ENCODE data around the gene THSD4. TPM values are rescaled to one million over a fixed set of nuclear protein-coding genes. Genes with fewer than 3 reads are reported as not detected.

Gene THSD4
- polyA plus RNA-seq, 1 donor (not counting 4 experiments of a cell fraction or from before 2014, with no cell fraction given): 24.5 TPM

DNA sequence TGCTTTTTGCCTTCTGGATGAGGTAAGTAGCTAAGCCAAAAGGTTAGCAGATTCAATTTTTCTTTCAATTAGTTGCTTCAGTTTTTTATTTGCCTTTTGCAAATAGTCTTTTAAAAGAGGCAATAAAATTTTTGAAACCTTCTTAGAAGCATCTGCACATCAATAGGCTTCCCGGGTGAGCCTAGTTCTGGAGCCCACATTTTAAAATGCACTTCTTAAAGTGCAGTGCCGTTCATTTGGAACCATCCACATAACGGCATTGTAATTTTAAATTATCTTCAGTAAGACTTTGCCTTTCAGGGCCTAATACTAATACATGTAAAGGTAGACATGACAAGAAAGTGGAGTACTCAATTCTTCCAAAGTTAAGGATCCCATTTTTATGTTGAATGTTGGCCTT, 269.2 kb downstream of the THSD4 start:
- H2AFZ ChIP-seq (ENCODE audit: control insufficient read depth, low read length): no peak overlapping the region
- H3K36me3 ChIP-seq (ENCODE audit: control insufficient read depth in 2 of 2, extremely low read depth in 1 of 2, insufficient read depth in 2 of 2, low read length in 2 of 2): peaks cover 0 to 4% of the 10 kb centered on the region in 2 experiments
- no peaks in the 10 kb centered on the region for H3K79me2 ChIP-seq (ENCODE audit: control insufficient read depth, insufficient read depth, low read length)
- no peaks in the 10 kb centered on the region for H3K9me3 ChIP-seq (ENCODE audit: control insufficient read depth, low read depth, low read length)
- DNase-seq (ENCODE audit: low read depth, low spot score) (no peak), FAIRE-seq (no peak)
- no peaks in the 10 kb centered on the region for H3K4me1 ChIP-seq (ENCODE audit: control insufficient read depth, extremely low read depth, insufficient read depth, low read length)
- no peak overlapping the region for H3K4me3 ChIP-seq (ENCODE audit: control insufficient read depth in 2 of 3, extremely low read depth in 1 of 3, insufficient read depth in 2 of 3, low read depth in 1 of 3, low read length in 3 of 3)
- H3K27ac ChIP-seq (ENCODE audit: control insufficient read depth, insufficient read depth, low read length): no peak overlapping the region
- TF ChIP-seq EZH2 (IDR thresholded peaks at IDR 0.05; ENCODE audit: low read length) (no peak), CTCF (optimal IDR thresholded peaks at IDR 0.05 in 1 of 3, IDR thresholded peaks at IDR 0.05 in 1 of 3, conservative IDR thresholded peaks at IDR 0.05 in 1 of 3; ENCODE audit: extremely low read depth in 1 of 3, insufficient read depth in 2 of 3, low read length in 3 of 3) (no peak)
- H3K9me1 ChIP-seq (ENCODE audit: control insufficient read depth, extremely low read depth, insufficient read depth, low read length): no peaks in the 10 kb centered on the region
- dilution Hi-C loops (cut with MboI; ENCODE audit: extremely low pct_ligation_motif_present, low sequenced_read_pairs): no loop called here
- no peak overlapping the region for H3K9ac ChIP-seq (ENCODE audit: control insufficient read depth, extremely low read depth, insufficient read depth, low read length)
- no peak overlapping the region for H3K4me2 ChIP-seq (ENCODE audit: control insufficient read depth, extremely low read depth, insufficient read depth, low read depth, low read length)
- H3K27me3 ChIP-seq (ENCODE audit: control insufficient read depth, extremely low read depth, insufficient read depth, low read length): no peaks in the 10 kb centered on the region
- H4K20me1 ChIP-seq (ENCODE audit: control insufficient read depth, extremely low read depth, insufficient read depth, low read length): no peaks in the 10 kb centered on the region

DNA sequence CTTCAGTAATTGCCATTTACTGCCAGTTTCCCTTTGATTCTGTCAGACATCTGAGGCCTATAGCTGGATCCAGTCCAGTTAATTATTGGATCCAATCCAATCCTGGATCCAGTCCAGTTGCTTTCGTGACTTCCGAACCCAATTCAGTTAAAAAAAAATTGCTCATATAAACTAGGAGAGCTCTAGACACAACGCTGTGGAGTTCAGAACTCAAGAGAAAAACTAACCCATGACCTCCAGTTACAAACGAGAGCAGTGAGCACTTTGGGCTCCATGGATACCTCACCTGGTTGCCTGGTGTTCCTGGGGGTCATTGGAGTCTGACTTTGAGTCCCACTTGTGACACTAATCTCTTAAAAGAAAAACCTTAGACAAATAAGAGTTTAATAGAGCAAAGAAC, 269.8 kb downstream of the THSD4 start:
- H3K27me3 ChIP-seq (ENCODE audit: control insufficient read depth, extremely low read depth, insufficient read depth, low read length): no peaks in the 10 kb centered on the region
- no peak for TF ChIP-seq CTCF (optimal IDR thresholded peaks at IDR 0.05 in 1 of 3, IDR thresholded peaks at IDR 0.05 in 1 of 3, conservative IDR thresholded peaks at IDR 0.05 in 1 of 3; ENCODE audit: extremely low read depth in 1 of 3, insufficient read depth in 2 of 3, low read length in 3 of 3)
- TF ChIP-seq EZH2 (IDR thresholded peaks at IDR 0.05; ENCODE audit: low read length): no peak
- DNase-seq (ENCODE audit: low read depth, low spot score) (no peak), FAIRE-seq (no peak)
- no peak overlapping the region for H3K4me3 ChIP-seq (ENCODE audit: control insufficient read depth in 2 of 3, extremely low read depth in 1 of 3, insufficient read depth in 2 of 3, low read depth in 1 of 3, low read length in 3 of 3)
- no peaks in the 10 kb centered on the region for H3K4me1 ChIP-seq (ENCODE audit: control insufficient read depth, extremely low read depth, insufficient read depth, low read length)
- H3K27ac ChIP-seq (ENCODE audit: control insufficient read depth, insufficient read depth, low read length): no peak overlapping the region
- no peaks in the 10 kb centered on the region for H4K20me1 ChIP-seq (ENCODE audit: control insufficient read depth, extremely low read depth, insufficient read depth, low read length)
- H3K9ac ChIP-seq (ENCODE audit: control insufficient read depth, extremely low read depth, insufficient read depth, low read length): no peak overlapping the region
- no peaks in the 10 kb centered on the region for H3K79me2 ChIP-seq (ENCODE audit: control insufficient read depth, insufficient read depth, low read length)
- dilution Hi-C loops (cut with MboI; ENCODE audit: extremely low pct_ligation_motif_present, low sequenced_read_pairs): no loop called here
- H3K9me3 ChIP-seq (ENCODE audit: control insufficient read depth, low read depth, low read length): no peaks in the 10 kb centered on the region
- H3K36me3 ChIP-seq (ENCODE audit: control insufficient read depth in 2 of 2, extremely low read depth in 1 of 2, insufficient read depth in 2 of 2, low read length in 2 of 2): peaks cover 0 to 4% of the 10 kb centered on the region in 2 experiments
- no peaks in the 10 kb centered on the region for H3K9me1 ChIP-seq (ENCODE audit: control insufficient read depth, extremely low read depth, insufficient read depth, low read length)
- H2AFZ ChIP-seq (ENCODE audit: control insufficient read depth, low read length): no peak overlapping the region
- H3K4me2 ChIP-seq (ENCODE audit: control insufficient read depth, extremely low read depth, insufficient read depth, low read depth, low read length): no peak overlapping the region
